K562 (cell line): Measurements from ENCODE around the gene CTBP2.

ENCODE experiments used
- KLF16 ChIP-seq: IDR thresholded peaks from 2 replicates; pipeline ENCODE4 v1.6.1; 2016; ENCODE audit warnings: antibody characterized with exemption
- MAFK ChIP-seq: IDR thresholded peaks from 2 replicates; pipeline ENCODE4 v1.6.1; 2011; ENCODE audit warnings: low read length, improper control_type of control experiment
- MEF2D ChIP-seq: conservative IDR thresholded peaks from 2 replicates; pipeline ENCODE4 v1.6.1; 2016; ENCODE audit warnings: low read depth, missing genetic modification characterization, missing compliant biosample characterization
- RBBP5 ChIP-seq: fragments of 200-600 bp; sonication (generic); IDR thresholded peaks from 2 replicates; pipeline ENCODE4 v1.6.1; 2012; ENCODE audit warnings: borderline replicate concordance, mild to moderate bottlenecking, low read length, control low read depth, inconsistent platforms; ENCODE audit not compliant: insufficient read depth, poor library complexity, severe bottlenecking
- TEAD4 ChIP-seq, 2 experiments: sonication (generic) in 1 of 2; formaldehyde crosslinking in 1 of 2; IDR thresholded peaks; 2 replicates each; pipeline versions ENCODE4 v1.6.1 to v1.8.0; 2012 to 2022; ENCODE audit warnings: borderline replicate concordance in 1 of 2, inconsistent platforms in 1 of 2, low read length in 1 of 2, mild to moderate bottlenecking in 1 of 2, missing genetic modification reagents in 1 of 2

GRCh38 chr10:125017547-125018298 lies 142.6 kb downstream of the CTBP2 start:
- TF ChIP-seq MEF2D (tag) (no peak), KLF16 (no peak), MAFK (no peak), TEAD4 (IDR thresholded peaks at IDR 0.05; ENCODE audit: low read length) (no peak), TEAD4 (CRISPR knock-in tag; IDR thresholded peaks at IDR 0.05; ENCODE audit: borderline replicate concordance) (no peak), RBBP5 (no peak)
